Activated CD4-positive, CD25-positive, alpha-beta regulatory T cell treated with anti-CD3 and anti-CD28 coated beads, Interleukin-2, amount 50 U/mL, for 24 hours (primary cell): ENCODE data around the gene RCSD1.

Experiments used
- ATAC-seq, 2 donors: fragments of 150-1000 bp; cut with Tn5 transposase; one replicate each; pipeline ENCODE4 v1.10.0; 2021; ENCODE audit warnings: mild to moderate bottlenecking in 1 of 2, moderate library complexity in 1 of 2

RCSD1 gene

DNA sequence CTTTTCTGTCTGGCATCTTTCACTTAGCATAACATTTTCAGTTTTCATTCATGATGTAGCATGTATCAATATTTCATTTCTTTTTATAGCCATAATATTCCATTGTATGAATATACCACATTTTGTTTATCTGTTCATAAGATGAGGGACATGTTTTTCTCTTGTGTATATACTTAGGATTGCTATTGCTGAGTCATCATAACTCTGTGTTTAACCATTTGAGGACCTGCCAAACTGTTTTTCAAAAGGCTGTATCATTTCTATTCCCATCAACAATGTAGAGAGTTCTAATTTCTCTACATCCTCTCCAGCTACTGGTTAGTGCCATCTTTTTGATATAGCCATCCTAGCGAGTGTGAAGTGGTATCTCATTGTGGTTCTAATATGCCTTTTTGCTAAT lies 118.0 kb downstream of the RCSD1 start:
- ATAC-seq: no peak

DNA sequence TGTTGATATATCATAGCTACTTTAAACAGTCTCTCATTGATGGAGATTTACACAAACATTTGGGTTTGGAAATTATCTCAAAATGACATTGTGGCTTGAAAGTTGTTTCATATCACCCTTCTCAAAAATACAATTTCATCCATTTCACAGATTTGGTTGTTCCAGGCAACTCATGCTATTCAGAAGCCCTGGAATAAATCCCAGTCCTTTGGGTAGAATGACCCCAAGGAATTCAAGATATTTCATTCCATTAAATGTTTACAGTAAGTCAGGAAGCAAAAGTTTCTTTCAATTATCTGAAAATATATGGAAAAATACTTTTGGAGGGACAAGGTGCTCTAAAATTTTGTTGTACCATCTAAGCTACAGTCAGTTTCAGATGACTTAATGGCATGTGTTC lies 118.9 kb downstream of the RCSD1 start:
- ATAC-seq: no peak

DNA sequence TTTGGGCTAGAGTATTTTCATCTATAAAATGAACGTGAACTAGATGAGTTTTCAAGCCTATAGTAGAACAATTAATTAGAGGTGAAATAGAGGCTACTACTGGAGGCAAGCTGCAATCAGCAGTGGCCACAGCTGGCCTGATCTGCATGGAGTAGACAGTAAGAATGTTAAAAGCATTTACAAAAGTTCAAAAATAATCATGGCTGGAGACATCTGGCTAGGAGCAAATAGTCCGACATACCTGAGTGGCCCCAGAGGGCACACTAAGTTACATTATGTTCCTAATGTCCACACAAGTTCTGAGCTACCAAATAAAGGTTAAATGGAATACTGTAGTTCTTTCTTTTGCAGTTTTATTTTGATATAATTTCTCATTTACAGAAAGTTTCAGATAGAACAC lies 119.7 kb downstream of the RCSD1 start:
- ATAC-seq: no peak

DNA sequence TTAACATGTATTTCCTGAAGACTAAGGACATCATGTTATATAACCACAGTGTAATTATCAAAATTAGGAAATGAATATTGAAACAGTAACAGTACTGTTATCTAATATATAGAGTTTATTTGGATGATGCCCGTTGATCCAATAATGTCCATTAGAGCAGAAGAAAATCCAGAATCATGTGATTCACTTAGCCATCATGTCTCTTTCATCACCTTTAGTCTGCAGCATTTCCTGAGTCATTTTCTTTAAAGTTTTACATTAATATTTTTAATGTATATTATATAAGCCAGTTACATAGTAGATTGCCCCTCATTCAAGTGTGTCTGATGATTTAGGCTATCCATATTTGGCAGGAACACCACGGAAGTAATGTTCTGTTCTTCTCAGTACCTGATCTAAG lies 120.6 kb downstream of the RCSD1 start:
- no peak for ATAC-seq

DNA sequence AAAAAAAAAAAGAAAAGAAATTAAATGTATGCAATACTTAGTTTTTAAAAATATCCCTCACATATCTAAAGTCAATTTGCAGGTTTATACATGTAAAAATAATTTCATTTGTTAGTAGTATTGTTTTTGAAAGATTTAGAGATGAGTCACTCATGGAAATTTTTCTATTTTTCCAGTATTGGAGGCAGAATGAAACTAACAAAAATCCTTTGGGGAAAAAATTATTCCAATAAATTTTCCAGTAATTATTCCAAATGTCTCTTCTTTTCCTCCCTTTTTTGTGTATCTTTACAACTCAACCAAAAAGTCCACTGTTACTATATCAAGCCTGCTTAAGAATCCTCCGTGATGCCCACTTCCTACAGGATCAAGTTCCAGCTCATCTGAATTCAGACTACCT lies 121.6 kb downstream of the RCSD1 start:
- ATAC-seq: no peak

DNA sequence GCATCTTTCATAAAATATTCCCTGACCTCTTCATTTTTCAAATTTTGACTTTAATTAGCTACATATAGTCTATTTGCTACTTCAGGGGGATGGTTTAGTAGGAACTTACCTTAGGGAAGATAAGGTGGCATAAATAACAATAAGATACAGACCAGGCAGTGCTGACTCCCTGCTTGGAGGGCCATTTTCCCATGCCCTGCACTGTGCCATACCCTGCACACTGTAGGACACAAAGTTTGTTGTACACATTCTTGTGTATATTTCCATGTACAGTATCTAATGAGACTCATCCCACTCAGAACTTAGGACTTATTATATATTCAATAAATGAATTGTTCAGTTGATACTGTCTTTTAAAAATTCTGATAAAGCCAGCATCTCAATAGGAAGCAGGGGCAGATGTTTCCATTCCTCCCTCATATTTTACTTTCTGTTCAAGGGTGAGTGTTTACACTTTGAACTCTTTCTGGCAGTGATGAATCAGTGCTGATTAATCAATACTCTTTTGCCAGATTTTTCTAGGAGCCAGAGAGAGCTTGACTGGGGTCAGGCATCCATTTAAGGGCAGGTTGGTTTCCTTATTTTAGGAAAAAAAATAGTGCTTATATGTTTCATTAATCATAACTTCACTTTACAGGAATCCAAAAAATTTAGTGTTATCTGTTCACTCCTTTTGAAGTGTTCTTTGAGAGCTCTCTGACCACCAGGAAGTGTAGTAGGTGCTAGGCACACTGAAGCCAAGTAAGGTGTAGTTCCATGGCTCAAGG lies 122.4 kb downstream of the RCSD1 start:
- ATAC-seq: no peak

DNA sequence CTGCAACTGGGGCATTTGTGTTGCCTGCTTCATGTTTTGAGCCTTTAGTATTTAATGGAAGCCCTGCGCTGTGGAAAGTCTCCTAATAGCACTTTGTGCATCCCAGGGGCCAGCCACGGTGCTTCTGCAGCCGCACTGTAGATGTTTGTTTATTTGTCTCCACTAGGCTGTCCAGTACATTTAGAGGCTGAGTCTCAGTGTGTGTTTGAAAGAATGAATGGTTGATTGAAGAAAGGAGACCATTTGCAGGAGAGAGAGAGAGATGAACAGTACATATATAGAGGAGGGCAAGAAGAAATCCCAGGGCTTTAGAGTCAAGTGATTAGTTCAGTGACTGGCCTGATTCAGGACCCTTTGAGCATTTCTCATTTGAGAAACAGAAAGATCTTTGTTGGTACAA lies 125.6 kb downstream of the RCSD1 start:
- no peak for ATAC-seq
